CD4-positive, alpha-beta T cell (primary cell): Measurements from ENCODE around the gene TBC1D16. TPM values are rescaled to one million over a fixed set of nuclear protein-coding genes. Genes with fewer than 3 reads are reported as not detected.

Experiments
- ATAC-seq: fragments of 200-7000 bp; cut with Tn5 transposase; one replicate; pipeline ENCODE4 v1.10.0; 2022; ENCODE audit warnings: mild to moderate bottlenecking; ENCODE audit not compliant: poor library complexity
- CTCF ChIA-PET: fragments of 350-600 bp; sonication (Branson Sonifier 250); formaldehyde crosslinking; loops from one replicate; lab custom pipeline; 2021; ENCODE audit warnings: antibody characterized with exemption, inconsistent platforms; lab: Charles Lee
- POLR2A ChIA-PET: fragments of 350-600 bp; sonication (Branson Sonifier 250); formaldehyde crosslinking; loops from one replicate; lab custom pipeline; 2021; ENCODE audit warnings: antibody characterized with exemption, inconsistent platforms; lab: Charles Lee
- DNase-seq, 14 experiments: peaks; one replicate each; pipeline ENCODE4 v3.0.0-alpha.2; 2013 to 2020; ENCODE audit warnings: mixed read lengths in 2 of 14
- H3K27ac ChIP-seq, 2 donors: one replicate each; pipeline versions ENCODE4 v1.5.1 to v1.7.0; 2013; ENCODE audit warnings: low read length in 2 of 2, low read depth in 1 of 2, mild to moderate bottlenecking in 1 of 2
- H3K27me3 ChIP-seq, 2 experiments: 1 replicate in 1 of 2; 2 replicates in 1 of 2; pipeline versions ENCODE4 v1.6.1 to v1.7.0; 2013; ENCODE audit warnings: low read length in 2 of 2, control low read depth in 1 of 2, mild to moderate bottlenecking in 1 of 2, moderate library complexity in 1 of 2; ENCODE audit not compliant: insufficient read depth in 2 of 2, control insufficient read depth in 1 of 2
- H3K36me3 ChIP-seq: one replicate; pipeline ENCODE4 v1.6.1; 2013; ENCODE audit warnings: low read length, control low read depth; ENCODE audit not compliant: insufficient read depth
- H3K4me1 ChIP-seq: one replicate; pipeline ENCODE4 v1.6.1; 2013; ENCODE audit warnings: low read length, control low read depth; ENCODE audit not compliant: insufficient read depth
- H3K4me3 ChIP-seq: one replicate; pipeline ENCODE4 v1.5.1; 2013; ENCODE audit warnings: mild to moderate bottlenecking, low read length, moderate library complexity
- H3K9me3 ChIP-seq, 2 experiments: 1 replicate in 1 of 2; 2 replicates in 1 of 2; pipeline versions ENCODE4 v1.6.1 to v1.7.0; 2013; ENCODE audit warnings: low read length in 2 of 2, mild to moderate bottlenecking in 2 of 2, control low read depth in 1 of 2, moderate library complexity in 1 of 2; ENCODE audit not compliant: control insufficient read depth in 1 of 2, insufficient read depth in 1 of 2
- H3K27ac Mint-ChIP-seq: one replicate; pipeline ENCODE4 v1.8.0; 2020; ENCODE audit warnings: mixed read lengths
- H3K27me3 Mint-ChIP-seq: one replicate; pipeline ENCODE4 v1.8.0; 2021; ENCODE audit warnings: mixed read lengths
- H3K36me3 Mint-ChIP-seq: one replicate; pipeline ENCODE4 v1.8.0; 2021; ENCODE audit warnings: low read depth, mixed read lengths
- H3K4me1 Mint-ChIP-seq: one replicate; pipeline ENCODE4 v1.8.0; 2021; ENCODE audit warnings: low read depth, mixed read lengths
- H3K4me3 Mint-ChIP-seq: one replicate; pipeline ENCODE4 v1.8.0; 2020; ENCODE audit warnings: mild to moderate bottlenecking, mixed read lengths
- H3K9me3 Mint-ChIP-seq: one replicate; pipeline ENCODE4 v1.8.0; 2020; ENCODE audit warnings: mixed read lengths
- CTCF ChIP-seq: fragments of 200-600 bp; IDR thresholded peaks from one replicate; pipeline ENCODE4 v1.8.0; 2022; ENCODE audit warnings: antibody characterized with exemption, mild to moderate bottlenecking
- intact Hi-C, 2 experiments: fragments of 100-400 bp; cut with DNase I in 1 of 2; cut with micrococcal nuclease in 1 of 2; formaldehyde crosslinking; loops; one replicate each; pipeline versions ENCODE4 v1.15.1 to v1.9.0; 2023 to 2025; cut with DNase I, micrococcal nuclease
- total RNA-seq, 174 experiments: library from RNA in 2 of 174; stranded (reverse) in 2 of 174; gene quantifications; one replicate each; pipeline ENCODE4 v1.2.3 and lab custom pipeline; 2021 to 2026

The TBC1D16 gene
- total RNA-seq, 2 experiments from 2014 or later: 1.9 to 2.5 TPM

GRCh38 chr17:80060644-80061043 lies 25.0 kb upstream of the TBC1D16 start:
- Mint-ChIP-seq H3K9me3 (no peaks in the 10 kb centered on the region), H3K27ac (no peak overlapping the region), H3K36me3 (no peaks in the 10 kb centered on the region), H3K27me3 (no peaks in the 10 kb centered on the region), H3K4me3 (no peak overlapping the region), H3K4me1 (no peaks in the 10 kb centered on the region)
- Histone ChIP-seq H3K27me3 (no peaks in the 10 kb centered on the region), H3K9me3 (peaks cover 0 to 4% of the 10 kb centered on the region in 2 experiments), H3K27ac (no peak overlapping the region), H3K4me1 (no peaks in the 10 kb centered on the region), H3K4me3 (no peak overlapping the region), H3K36me3 (no peaks in the 10 kb centered on the region)
- no peak for TF ChIP-seq CTCF
- ATAC-seq: no peak
- ChIA-PET POLR2A (no interaction called here), CTCF (no interaction called here)
- intact Hi-C loops: no loop called here
- no peak for DNase-seq

GRCh38 chr17:80058311-80058955 lies 22.8 kb upstream of the TBC1D16 start:
- Mint-ChIP-seq H3K27ac (no peak overlapping the region), H3K9me3 (no peaks in the 10 kb centered on the region), H3K4me3 (no peak overlapping the region), H3K4me1 (no peaks in the 10 kb centered on the region), H3K27me3 (no peaks in the 10 kb centered on the region), H3K36me3 (no peaks in the 10 kb centered on the region)
- no peaks in the 10 kb centered on the region for H3K4me1 ChIP-seq
- H3K27me3 ChIP-seq: no peaks in the 10 kb centered on the region
- TF ChIP-seq CTCF: no peak
- ChIA-PET CTCF (no interaction called here), POLR2A (no interaction called here)
- ATAC-seq (no peak), DNase-seq (no peak)
- H3K9me3 ChIP-seq: peaks cover 0 to 4% of the 10 kb centered on the region in 2 experiments
- H3K4me3 ChIP-seq: no peak overlapping the region
- no peak overlapping the region for H3K27ac ChIP-seq
- no peaks in the 10 kb centered on the region for H3K36me3 ChIP-seq
- intact Hi-C loops: no loop called here

GRCh38 chr17:80055597-80055996 lies 19.9 kb upstream of the TBC1D16 start:
- H3K36me3 ChIP-seq: no peaks in the 10 kb centered on the region

More at GRCh38 chr17:80055597-80055996, 19.9 kb upstream of the TBC1D16 start:
- Mint-ChIP-seq H3K4me3 (no peak overlapping the region), H3K36me3 (no peaks in the 10 kb centered on the region), H3K9me3 (no peaks in the 10 kb centered on the region), H3K4me1 (no peaks in the 10 kb centered on the region), H3K27me3 (no peaks in the 10 kb centered on the region), H3K27ac (no peak overlapping the region)
- no peak overlapping the region for H3K27ac ChIP-seq
- intact Hi-C loops: no loop called here
- CTCF ChIA-PET: no interaction called here
- H3K4me1 ChIP-seq: no peaks in the 10 kb centered on the region
- no peaks in the 10 kb centered on the region for H3K27me3 ChIP-seq
- H3K4me3 ChIP-seq: no peak overlapping the region
- ATAC-seq (no peak), DNase-seq (no peak)
- peaks cover 0 to 4% of the 10 kb centered on the region in 2 experiments for H3K9me3 ChIP-seq
- POLR2A ChIA-PET: no interaction called here
- TF ChIP-seq CTCF: no peak
